ENCODE results near the gene GALNT17.

DNA sequence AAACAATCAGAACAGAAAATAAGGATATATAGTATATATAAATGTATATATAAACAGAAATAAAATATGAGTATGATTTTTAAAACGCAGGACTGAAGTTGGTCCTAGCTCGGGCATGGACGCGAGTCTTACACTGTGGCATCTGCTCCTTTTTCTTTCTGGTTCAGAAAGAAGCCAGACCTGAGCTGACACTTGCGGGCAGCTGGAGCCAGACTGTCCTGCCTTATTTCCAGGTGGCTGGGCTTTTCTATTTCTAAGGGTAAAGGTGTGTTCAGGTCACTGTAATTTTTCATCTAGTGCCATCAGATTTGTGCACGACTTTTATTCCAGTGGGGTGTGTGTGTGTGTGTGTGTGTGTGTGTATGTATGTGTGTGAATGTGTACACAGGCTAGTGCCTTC lies 166.4 kb downstream of the GALNT17 start:
- TF ChIP-seq CTCF (IDR thresholded peaks at IDR 0.05; ENCODE audit: low read depth, low read length) (no peak), EZH2phosphoT487 (IDR thresholded peaks at IDR 0.05; ENCODE audit: low read depth) (no peak)
